Activated T-helper 1 cell treated with anti-CD3 and anti-CD28 coated beads, Interleukin-2, amount 50 U/mL, for 16 hours (primary cell): ENCODE measurements around the gene RMND1.
"Not testable (repeated sequence)": the region's sequence is repeated elsewhere in the genome, so short reads cannot be mapped to it uniquely, and the experiment has no call there.

Experiments
- DNase-seq, 2 donors: peaks; one replicate each; pipeline ENCODE4 v3.0.0-alpha.2; 2020; ENCODE audit warnings: low read depth in 1 of 2, low spot score in 1 of 2

RMND1 gene

GRCh38 chr6:151387175-151387970 lies 64.6 kb downstream of the RMND1 start:
- no peak for DNase-seq

- DNase-seq, result no peak
Measured at GRCh38 chr6:151385177-151385576, 66.7 kb downstream of the RMND1 start.

GRCh38 chr6:151384151-151384550 lies 67.8 kb downstream of the RMND1 start:
- no peak for DNase-seq

- not testable (repeated sequence) for DNase-seq
Measured at GRCh38 chr6:151382631-151383030, 69.3 kb downstream of the RMND1 start.

- DNase-seq, result no peak
Measured at GRCh38 chr6:151381722-151382121, 70.2 kb downstream of the RMND1 start.

- no peak for DNase-seq
Measured at GRCh38 chr6:151380848-151381205, 71.1 kb downstream of the RMND1 start.

GRCh38 chr6:151379933-151380847 lies 71.7 kb downstream of the RMND1 start:
- DNase-seq, result no peak

GRCh38 chr6:151377095-151377494 lies 74.8 kb downstream of the RMND1 start:
- no peak for DNase-seq

GRCh38 chr6:151376440-151376839 lies 75.5 kb downstream of the RMND1 start:
- no peak for DNase-seq

- no peak for DNase-seq
Measured at GRCh38 chr6:151375833-151376232, 76.1 kb downstream of the RMND1 start.

- no peak for DNase-seq
Measured at GRCh38 chr6:151374036-151374683, 77.8 kb downstream of the RMND1 start.

- DNase-seq, result no peak
Measured at GRCh38 chr6:151372164-151372563, 79.8 kb downstream of the RMND1 start.

GRCh38 chr6:151370509-151371078 lies 81.3 kb downstream of the RMND1 start:
- DNase-seq, result no peak

GRCh38 chr6:151365233-151365632 lies 86.7 kb downstream of the RMND1 start:
- no peak for DNase-seq

- no peak for DNase-seq
Measured at GRCh38 chr6:151359486-151359885, 92.4 kb downstream of the RMND1 start.

GRCh38 chr6:151358475-151358874 lies 93.5 kb downstream of the RMND1 start:
- DNase-seq, result no peak

- DNase-seq, result no peak
Measured at GRCh38 chr6:151357758-151358436, 94.0 kb downstream of the RMND1 start.

GRCh38 chr6:151356983-151357382 lies 94.9 kb downstream of the RMND1 start:
- not testable (repeated sequence) for DNase-seq
